ENCODE measurements around the gene BSCL2.
"Not testable (repeated sequence)": the region's sequence is repeated elsewhere in the genome, so short reads cannot be mapped to it uniquely, and the experiment has no call there.

Gene BSCL2

DNA sequence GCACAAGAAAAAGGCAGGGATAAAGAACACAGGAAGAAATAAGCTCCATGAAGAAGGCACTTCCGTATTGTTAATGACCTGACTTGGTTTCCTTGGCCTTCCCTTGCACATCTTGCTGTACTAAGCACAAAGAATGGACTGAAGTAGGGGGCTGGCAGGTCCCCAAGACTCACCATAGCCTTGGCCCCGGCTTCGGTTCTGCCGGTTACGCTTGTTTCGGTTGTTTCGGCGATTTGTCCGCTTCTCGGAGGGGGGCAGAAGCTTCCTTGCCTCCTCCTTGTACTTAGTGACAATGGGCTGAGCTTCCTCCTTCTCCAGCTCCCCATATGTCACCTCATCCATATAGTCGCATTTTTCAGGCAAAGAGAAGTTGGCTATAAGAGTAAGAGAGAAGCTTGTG, 9.6 kb upstream of the BSCL2 start:
- DNase-seq, result no peak

DNA sequence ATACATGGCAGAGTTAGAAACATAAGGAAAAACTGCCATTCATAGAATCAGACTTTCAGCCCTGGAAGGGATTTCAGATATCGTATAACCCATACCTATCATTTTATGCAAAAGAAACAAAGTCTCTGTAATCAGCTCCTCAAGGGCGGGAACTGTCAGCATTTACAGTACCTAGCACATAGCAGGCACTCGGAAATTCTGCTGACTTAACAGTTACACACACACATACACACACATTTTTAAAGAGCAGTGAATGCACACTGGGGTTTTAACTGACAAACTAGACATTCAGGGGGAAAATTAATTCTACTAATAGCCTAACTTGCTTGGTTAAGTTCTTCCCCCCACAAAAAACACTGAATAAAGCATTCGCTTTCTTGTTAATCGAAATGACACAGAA, 9.0 kb upstream of the BSCL2 start:
- no peak for DNase-seq

GRCh38 chr11:62715150-62716130, 8.2 kb upstream of the BSCL2 start:
- no peak for DNase-seq

GRCh38 chr11:62713343-62713742, 6.1 kb upstream of the BSCL2 start:
- no peak for DNase-seq

DNA sequence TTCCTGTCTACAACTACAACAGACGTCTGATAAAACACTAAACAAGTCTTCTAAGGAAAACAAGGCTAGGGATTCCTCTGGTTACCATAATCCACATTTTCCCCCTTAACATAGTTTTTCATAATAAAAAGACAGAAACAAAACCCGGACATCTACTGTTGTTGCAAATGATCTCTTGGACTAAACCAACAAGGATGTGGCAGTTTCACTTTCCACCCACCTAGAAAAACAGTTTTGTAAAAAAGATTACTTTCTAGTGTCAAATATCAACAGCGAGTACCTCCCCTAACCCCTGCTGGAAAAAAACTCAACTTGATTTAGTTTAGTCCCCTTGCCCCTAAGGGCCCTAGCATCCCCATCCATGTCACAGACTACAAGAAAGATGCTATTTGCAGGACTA, 5.6 kb upstream of the BSCL2 start:
- no peak for DNase-seq

DNA sequence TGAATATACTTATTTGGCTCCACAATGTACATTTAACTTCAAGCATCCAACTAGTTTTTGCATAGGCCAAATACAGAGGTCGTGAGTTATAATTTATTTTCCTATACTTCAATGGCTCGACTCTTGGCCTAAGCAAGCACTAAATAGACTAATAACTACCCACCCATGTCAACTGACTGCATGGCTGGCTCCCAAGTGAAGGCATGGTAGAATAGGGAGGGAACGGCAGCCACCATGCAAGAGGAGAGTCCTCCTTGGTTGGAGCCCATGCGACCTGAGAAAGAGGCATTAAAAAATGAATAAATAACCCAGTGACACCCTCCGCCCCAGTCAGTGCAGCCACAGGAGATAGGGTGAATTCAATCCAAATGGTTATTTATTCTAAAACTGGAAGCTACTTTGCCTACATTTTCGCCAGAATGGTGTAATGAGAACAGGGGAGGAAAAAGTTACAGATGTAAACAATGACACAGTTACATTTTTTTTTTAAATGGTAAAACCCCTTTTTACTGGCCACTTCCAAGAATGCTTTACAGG, 5.1 kb upstream of the BSCL2 start:
- no peak for DNase-seq

- DNase-seq, result no peak
Observed at GRCh38 chr11:62710001-62710345, 2.7 kb upstream of the BSCL2 start.

- peak; percentile 94 for DNase-seq
Observed at GRCh38 chr11:62709247-62710000, 2.2 kb upstream of the BSCL2 start.

- no peak for DNase-seq
Observed at GRCh38 chr11:62708793-62709192, 1.6 kb upstream of the BSCL2 start.

GRCh38 chr11:62708392-62708791, 1.2 kb upstream of the BSCL2 start:
- DNase-seq, result no peak

- no peak for DNase-seq
Observed at GRCh38 chr11:62706850-62707247, 375 bp downstream of the BSCL2 start.

DNA sequence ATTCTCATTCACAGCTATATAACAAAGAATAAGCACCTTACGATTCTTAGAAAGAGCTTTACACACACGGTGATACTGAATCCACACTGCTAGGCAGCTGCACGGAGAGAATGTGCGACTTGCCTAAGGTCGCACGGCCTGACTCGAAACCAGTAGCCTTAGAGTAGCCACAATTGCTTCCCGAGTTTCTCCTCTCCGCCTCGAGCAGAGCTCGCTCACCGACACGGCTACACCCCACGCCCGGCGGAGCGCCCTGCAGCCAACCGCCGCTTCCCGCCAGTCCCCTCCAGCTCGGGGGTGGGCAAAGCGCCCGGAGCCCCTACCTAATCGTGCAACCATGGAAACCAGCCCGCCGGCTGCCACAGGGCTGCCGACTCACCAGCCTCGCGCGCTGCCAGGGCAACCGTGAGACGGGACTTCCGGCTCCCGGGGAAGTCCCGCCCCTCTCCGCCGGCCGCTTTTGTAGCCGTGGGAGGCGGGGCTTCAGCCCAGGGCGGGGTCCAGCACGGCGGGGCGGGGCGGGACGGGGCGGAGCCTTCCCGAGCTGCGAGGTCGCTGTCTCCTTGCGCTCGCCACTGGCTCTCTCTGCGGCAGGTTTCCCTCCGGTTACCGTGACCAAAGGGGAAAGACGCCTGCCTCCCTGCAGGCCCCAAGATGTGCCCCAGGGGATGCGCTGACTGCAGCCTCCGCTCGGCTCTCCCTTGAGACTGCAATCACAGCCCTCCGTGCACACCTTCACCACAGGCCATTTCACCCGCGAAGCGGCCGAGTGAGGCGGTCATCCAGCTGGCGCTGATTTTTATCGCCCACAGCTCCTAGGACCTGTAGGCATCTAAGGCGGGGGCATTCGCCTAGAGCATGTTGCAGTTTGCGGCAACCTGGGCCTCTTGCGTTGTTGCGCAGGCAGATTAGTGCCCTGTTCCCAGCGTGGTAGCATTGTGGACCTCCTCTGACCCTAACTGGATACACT, 1.1 kb downstream of the BSCL2 start:
- DNase-seq, result peak; percentile 62

GRCh38 chr11:62705413-62705812, 1.8 kb downstream of the BSCL2 start:
- DNase-seq, result no peak

GRCh38 chr11:62703921-62704320, 3.3 kb downstream of the BSCL2 start:
- not testable (repeated sequence) for DNase-seq

DNA sequence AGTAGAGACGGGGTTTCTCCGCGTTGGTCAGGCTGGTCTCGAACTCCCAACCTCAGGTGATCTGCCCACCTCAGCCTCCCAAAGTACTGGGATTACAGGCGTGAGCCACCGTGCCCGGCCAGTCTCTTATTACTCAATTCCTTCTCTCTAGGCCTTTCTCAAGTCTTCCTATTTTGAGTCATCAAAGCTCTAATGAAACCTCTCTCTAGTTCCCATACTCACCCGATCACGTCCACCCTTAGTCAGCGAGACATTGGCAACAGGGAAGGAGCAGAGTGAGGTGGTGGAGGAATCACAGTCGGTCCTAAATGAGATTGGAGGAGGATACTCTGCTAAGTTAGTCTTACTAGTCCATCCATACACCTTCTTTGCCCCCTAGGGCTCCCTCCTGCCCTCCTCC, 5.0 kb downstream of the BSCL2 start:
- no peak for DNase-seq

DNA sequence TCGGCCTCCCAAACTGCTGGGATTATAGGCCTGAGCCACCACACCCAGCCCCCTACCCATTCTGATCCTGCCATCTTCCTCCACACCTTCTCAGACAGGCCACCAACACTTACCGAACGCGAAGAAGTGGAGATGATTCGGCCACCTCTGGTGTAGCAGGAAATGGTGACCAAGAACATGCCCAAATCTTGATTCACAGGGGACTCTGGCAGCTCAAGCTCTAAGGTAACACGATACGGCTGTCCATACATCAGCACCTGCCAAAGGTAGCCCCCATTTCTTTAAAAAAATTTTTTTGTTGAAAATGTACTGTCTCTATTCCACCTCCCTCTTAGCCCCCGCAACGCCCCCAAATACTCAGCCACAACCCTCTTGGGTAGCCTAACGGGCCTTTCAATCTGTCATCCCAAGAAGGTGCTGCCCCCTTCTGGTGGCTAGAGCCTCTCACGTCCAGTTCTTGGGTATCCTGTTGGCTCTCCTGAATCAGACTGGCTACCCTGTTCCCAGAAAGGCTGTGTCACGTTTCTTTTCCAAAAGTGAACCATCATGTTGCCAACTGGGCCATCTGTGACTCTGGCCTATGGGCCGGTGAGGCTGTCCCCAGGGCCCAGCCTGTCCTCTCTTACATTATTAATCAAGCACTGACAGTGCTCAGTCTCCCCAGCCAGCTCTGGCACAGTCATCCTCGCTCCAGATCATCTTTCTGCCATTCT, 12.6 kb downstream of the BSCL2 start:
- DNase-seq, result peak; percentile 37

DNA sequence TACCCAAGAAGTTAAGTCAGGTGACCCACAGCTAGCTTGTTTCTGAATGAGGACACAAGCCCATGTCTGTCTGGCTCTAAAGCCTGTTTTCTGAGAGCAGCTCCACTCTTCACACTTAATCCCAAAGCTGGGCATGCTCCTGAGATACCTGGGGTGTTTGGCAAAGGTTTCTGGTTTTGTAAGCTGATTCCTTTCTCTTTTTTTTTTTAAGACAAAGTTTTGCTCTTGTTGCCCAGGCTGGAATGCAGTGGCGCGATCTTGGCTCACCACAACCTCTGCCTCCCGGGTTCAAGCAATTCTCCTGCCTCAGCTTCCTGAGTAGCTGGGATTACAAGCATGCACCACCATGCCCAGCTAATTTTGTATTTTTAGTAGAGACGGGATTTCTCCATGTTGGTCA, 13.6 kb downstream of the BSCL2 start:
- not testable (repeated sequence) for DNase-seq

DNA sequence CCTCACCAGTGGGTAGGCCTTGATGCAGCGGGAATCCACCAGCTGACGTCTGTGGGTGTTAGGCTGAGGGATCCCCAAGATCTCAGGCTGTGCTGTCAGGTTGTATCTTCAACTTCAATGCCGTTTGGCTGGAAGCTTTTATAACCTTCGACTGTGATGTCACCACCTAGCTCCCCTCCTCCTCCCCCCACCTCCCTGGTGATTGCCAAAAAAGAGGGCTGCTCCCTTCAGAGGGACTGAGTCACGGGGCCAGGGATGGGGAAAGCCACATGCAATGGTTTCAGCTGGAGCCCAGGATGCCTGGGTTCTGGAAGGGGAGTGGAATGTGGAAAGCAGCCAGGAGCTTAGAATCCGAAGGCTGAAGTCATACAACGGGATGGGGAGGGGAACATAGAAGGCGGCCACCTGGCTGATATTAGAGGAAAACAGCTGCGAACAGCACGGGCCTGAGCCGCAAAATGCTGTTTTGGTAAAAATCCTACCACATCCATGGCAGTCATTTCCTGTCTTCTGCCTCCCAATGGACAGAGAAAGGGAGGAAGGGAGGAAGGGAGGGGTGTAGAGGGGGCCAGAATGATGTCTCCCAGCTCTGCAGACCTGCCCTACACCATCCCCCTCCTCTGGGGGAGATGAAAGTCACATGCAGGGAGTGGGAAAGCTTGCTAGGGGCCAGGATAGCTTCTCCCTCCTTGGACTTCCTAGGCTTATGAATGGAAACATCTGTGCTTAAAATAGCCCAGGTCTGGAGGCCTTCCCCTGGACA, 17.6 kb downstream of the BSCL2 start, which contains the start of gene LRRN4CL:
Gene LRRN4CL (minus strand): TSS at position 110 of the 763 bp plus-strand sequence. CDS start 1,022 bp downstream, outside the sequence.
- no peak for DNase-seq

GRCh38 chr11:62688491-62688890, 18.7 kb downstream of the BSCL2 start:
- no peak for DNase-seq

DNA sequence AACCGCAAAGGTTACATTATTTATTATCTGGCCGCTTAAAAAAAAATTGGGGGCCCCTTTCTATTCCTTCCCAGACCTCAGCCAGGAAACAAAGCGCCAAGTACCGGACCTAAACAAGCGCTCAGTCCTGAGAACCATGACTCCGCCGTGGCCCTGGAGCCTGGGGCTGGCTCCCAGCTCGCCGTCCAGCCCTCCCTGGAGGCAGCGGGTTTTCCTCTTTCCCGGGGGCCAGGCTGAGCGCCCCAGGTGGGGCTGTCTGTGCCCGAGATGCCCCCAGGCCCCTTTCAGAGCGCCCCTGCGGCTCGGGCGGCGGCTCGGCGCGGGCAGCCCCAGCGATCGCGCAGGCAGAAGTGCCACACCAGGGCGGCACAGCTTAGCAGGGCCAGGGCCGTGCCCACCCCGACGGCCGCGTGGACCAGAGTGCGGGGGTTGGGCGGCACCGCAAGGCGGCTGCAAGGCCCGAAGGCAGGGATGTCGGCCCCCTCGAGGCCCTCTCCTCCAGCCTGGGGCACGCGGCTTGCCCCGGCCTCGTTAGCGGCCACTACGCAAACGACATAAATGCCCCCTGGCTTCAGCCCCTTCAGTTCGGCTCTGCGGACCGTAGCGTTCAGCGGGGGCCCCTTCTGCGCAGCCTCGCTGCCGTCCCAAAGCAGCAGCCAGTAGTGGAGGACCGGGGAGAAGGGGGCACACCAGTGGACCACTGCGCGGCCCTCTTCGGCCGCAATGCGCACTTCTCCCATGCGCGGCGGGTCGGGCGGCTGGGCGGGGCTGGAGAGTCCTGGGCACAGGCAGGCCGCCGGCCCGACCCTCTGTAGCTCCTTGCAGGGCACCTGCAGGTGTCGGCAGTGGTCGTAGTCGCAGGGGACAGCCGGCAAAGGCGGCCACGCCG, 19.5 kb downstream of the BSCL2 start:
- no peak for DNase-seq
